ENCODE results near the gene TMCO2. TPM values are rescaled to one million over a fixed set of nuclear protein-coding genes. Genes with fewer than 3 reads are reported as not detected.

Gene TMCO2
- total RNA-seq, result not detected in 2 replicates

GRCh38 chr1:40247655-40248054, at the start of gene TMCO2:
Gene TMCO2 (plus strand): TSS chr1:40247937. CDS start chr1:40247994, 57 bp downstream.

DNA sequence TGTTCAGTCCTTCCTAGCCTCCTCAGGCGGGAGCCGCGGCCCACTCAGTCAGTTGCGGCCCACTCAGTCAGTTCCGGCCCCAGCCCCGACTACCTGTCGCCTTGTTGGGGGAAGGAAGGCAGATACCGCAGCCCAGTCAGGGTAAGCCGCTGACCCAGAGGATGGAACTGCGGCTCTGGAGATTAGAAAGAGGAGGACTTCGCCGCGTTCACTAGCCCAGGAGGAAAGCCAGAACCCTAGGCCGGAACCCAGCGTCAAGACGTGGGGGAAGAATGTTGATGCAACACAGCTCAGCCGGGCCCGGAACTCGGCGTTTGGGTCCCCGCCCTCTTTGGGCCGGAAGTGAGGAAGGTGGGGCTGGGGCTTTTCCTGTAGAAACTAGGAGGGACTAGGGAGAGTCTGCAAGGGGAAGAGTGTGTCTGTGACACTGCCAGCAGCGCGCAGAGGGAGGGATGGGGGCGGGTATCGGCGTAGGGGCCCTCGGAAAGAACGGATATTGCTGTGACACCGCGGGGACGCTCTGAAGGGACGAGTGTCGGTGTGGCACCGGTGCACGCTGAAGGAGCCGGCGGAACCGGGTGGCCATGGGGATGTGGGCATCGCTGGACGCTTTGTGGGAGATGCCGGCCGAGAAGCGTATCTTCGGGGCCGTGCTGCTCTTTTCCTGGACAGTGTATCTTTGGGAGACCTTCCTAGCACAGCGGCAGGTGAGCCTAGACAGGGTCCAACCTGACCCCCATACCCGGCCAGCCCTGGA, 10.1 kb downstream of the TMCO2 start, which contains the start of gene ZMPSTE24:
ZMPSTE24 (plus strand) TSS at position 549 of the 757 bp plus-strand sequence; CDS start at position 585, 36 bp downstream.

Other genes starting within 250 kb of the TMCO2 start
- gene CAP1, start 207.2 kb upstream of the TMCO2 start, total RNA-seq, result 371 and 521 TPM in 2 replicates
- gene PPT1, start 150.7 kb upstream of the TMCO2 start, total RNA-seq, result 65.3 and 87.6 TPM in 2 replicates
- gene RLF, start 86.5 kb upstream of the TMCO2 start, total RNA-seq, result 18.8 and 27.1 TPM in 2 replicates
- 51.9 and 72.7 TPM in 2 replicates for gene ZMPSTE24, start 10.3 kb downstream of the TMCO2 start, total RNA-seq
- 0.19 and 0.33 TPM in 2 replicates for gene COL9A2, start 69.3 kb downstream of the TMCO2 start, total RNA-seq
- 7.8 and 10.5 TPM in 2 replicates for gene SMAP2, start 125.8 kb downstream of the TMCO2 start, total RNA-seq
- 3.9 and 4.3 TPM in 2 replicates for gene ZFP69B, start 202.5 kb downstream of the TMCO2 start, total RNA-seq
- gene ZFP69, start 229.4 kb downstream of the TMCO2 start, total RNA-seq, result 2.0 and 2.2 TPM in 2 replicates

Data from vein endothelial cell (primary cell).